Measurements from ENCODE around the gene LRRC41. TPM values are rescaled to one million over a fixed set of nuclear protein-coding genes. Genes with fewer than 3 reads are reported as not detected.
"Not testable (repeated sequence)": the region's sequence is repeated elsewhere in the genome, so short reads cannot be mapped to it uniquely, and the experiment has no call there.

Gene LRRC41
- polyA plus RNA-seq, 1 donor from 2014 or later = 52.9 TPM

DNA sequence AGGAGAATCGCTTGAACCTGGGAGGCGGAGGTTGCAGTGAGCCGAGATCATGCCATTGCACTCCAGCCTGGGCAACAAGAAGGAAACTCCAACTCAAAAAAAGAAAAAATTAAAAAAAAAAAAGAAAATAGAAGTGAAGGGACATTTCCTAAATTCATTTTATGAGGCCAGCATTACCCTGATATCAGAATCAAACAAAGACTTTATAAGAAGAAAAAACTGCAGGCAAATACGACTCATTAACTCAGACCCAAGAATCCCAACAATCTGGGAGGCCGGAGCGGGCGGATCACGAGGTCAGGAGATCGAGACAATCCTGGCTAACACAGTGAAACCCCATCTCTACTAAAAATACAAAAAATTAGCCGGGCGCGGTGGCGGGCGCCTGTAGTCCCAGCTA lies 34.0 kb upstream of the LRRC41 start:
- H3K36me3 ChIP-seq (ENCODE audit: insufficient read depth, low read length); H3K27me3 ChIP-seq (ENCODE audit: insufficient read depth, low read depth, low read length); H3K9me2 ChIP-seq (ENCODE audit: insufficient read depth, low read length); H3K79me2 ChIP-seq (replicated peaks; ENCODE audit: insufficient read depth, low read length); H3K9me3 ChIP-seq (ENCODE audit: low read length); H3K9ac ChIP-seq (ENCODE audit: low read length); H3K27ac ChIP-seq (ENCODE audit: low read length); H3F3A ChIP-seq (ENCODE audit: insufficient read depth, low read length, poor library complexity, severe bottlenecking); H3K4me3 ChIP-seq (ENCODE audit: low read length); H3K4me2 ChIP-seq (ENCODE audit: low read length); H4K20me1 ChIP-seq (ENCODE audit: insufficient read depth); H2AFZ ChIP-seq (ENCODE audit: low read depth, low read length): not testable (repeated sequence)

DNA sequence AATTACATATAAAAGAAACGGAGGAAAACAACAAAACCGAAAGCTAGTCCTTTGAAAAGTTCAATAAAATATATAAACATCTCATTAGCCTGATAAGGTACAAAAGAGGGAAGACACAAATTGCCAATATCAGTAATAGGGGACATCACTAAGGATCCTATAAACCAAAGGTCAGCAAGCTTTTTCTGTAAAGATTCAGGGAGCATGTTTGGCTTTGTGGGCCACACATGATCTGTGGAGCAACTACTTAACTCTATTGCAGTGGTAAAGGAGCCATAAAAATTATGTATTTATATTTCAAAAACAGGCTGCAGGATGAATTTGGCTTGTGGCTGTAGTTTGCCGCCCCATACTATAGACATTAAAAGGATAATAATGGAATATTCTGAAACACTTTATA lies 31.7 kb upstream of the LRRC41 start:
- Histone ChIP-seq H3K9me3 (ENCODE audit: low read length) (no peaks in the 10 kb centered on the region), H3K79me2 (replicated peaks; ENCODE audit: insufficient read depth, low read length) (no peaks in the 10 kb centered on the region), H3K9me2 (ENCODE audit: insufficient read depth, low read length) (no peaks in the 10 kb centered on the region), H3K9ac (ENCODE audit: low read length) (no peak overlapping the region), H3K4me3 (ENCODE audit: low read length) (no peak overlapping the region), H3K4me2 (ENCODE audit: low read length) (no peak overlapping the region), H4K20me1 (ENCODE audit: insufficient read depth) (no peaks in the 10 kb centered on the region), H2AFZ (ENCODE audit: low read depth, low read length) (no peak overlapping the region), H3K36me3 (ENCODE audit: insufficient read depth, low read length) (no peaks in the 10 kb centered on the region), H3K27me3 (ENCODE audit: insufficient read depth, low read depth, low read length) (no peaks in the 10 kb centered on the region), H3K27ac (ENCODE audit: low read length) (no peak overlapping the region), H3F3A (ENCODE audit: insufficient read depth, low read length, poor library complexity, severe bottlenecking) (no peaks in the 10 kb centered on the region)
- TF ChIP-seq, protein P1, sequence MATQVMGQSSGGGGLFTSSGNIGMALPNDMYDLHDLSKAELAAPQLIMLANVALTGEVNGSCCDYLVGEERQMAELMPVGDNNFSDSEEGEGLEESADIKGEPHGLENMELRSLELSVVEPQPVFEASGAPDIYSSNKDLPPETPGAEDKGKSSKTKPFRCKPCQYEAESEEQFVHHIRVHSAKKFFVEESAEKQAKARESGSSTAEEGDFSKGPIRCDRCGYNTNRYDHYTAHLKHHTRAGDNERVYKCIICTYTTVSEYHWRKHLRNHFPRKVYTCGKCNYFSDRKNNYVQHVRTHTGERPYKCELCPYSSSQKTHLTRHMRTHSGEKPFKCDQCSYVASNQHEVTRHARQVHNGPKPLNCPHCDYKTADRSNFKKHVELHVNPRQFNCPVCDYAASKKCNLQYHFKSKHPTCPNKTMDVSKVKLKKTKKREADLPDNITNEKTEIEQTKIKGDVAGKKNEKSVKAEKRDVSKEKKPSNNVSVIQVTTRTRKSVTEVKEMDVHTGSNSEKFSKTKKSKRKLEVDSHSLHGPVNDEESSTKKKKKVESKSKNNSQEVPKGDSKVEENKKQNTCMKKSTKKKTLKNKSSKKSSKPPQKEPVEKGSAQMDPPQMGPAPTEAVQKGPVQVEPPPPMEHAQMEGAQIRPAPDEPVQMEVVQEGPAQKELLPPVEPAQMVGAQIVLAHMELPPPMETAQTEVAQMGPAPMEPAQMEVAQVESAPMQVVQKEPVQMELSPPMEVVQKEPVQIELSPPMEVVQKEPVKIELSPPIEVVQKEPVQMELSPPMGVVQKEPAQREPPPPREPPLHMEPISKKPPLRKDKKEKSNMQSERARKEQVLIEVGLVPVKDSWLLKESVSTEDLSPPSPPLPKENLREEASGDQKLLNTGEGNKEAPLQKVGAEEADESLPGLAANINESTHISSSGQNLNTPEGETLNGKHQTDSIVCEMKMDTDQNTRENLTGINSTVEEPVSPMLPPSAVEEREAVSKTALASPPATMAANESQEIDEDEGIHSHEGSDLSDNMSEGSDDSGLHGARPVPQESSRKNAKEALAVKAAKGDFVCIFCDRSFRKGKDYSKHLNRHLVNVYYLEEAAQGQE (IDR thresholded peaks at IDR 0.05; ENCODE audit: borderline replicate concordance) = no peak
- no peak for TF ChIP-seq EP300 (conservative IDR thresholded peaks at IDR 0.05; ENCODE audit: poor library complexity, severe bottlenecking)
- no peak for TF ChIP-seq EZH2 (IDR thresholded peaks at IDR 0.05; ENCODE audit: borderline replicate concordance, insufficient read depth, low read length, poor library complexity, severe bottlenecking)
- TF ChIP-seq, protein P2, sequence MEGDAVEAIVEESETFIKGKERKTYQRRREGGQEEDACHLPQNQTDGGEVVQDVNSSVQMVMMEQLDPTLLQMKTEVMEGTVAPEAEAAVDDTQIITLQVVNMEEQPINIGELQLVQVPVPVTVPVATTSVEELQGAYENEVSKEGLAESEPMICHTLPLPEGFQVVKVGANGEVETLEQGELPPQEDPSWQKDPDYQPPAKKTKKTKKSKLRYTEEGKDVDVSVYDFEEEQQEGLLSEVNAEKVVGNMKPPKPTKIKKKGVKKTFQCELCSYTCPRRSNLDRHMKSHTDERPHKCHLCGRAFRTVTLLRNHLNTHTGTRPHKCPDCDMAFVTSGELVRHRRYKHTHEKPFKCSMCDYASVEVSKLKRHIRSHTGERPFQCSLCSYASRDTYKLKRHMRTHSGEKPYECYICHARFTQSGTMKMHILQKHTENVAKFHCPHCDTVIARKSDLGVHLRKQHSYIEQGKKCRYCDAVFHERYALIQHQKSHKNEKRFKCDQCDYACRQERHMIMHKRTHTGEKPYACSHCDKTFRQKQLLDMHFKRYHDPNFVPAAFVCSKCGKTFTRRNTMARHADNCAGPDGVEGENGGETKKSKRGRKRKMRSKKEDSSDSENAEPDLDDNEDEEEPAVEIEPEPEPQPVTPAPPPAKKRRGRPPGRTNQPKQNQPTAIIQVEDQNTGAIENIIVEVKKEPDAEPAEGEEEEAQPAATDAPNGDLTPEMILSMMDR (IDR thresholded peaks at IDR 0.05; ENCODE audit: poor library complexity, severe bottlenecking) = no peak

DNA sequence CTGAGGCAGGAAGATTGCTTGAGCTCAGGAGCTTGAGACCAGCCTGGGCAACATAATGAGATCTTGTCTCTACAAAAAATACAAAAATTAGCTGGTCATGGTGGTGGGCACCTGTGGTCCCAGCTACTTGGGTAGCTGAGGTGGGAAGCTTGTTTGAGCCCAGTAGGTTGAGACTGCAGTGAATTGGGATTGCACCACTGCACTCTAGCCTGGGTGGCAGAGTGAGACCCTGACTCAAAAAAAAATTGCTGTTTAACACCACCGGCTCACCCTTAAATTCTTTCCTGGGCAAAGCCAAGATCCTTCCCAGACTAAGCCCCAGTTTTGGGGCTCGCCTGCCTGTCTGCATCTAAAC lies 30.6 kb upstream of the LRRC41 start:
- no peaks in the 10 kb centered on the region for H3K36me3 ChIP-seq (ENCODE audit: insufficient read depth, low read length)
- H3K27me3 ChIP-seq (ENCODE audit: insufficient read depth, low read depth, low read length) = no peaks in the 10 kb centered on the region
- H4K20me1 ChIP-seq (ENCODE audit: insufficient read depth) = no peaks in the 10 kb centered on the region
- no peak overlapping the region for H3K4me2 ChIP-seq (ENCODE audit: low read length)
- H3K9ac ChIP-seq (ENCODE audit: low read length) = no peak overlapping the region
- H2AFZ ChIP-seq (ENCODE audit: low read depth, low read length) = no peak overlapping the region
- no peak overlapping the region for H3K4me3 ChIP-seq (ENCODE audit: low read length)
- no peaks in the 10 kb centered on the region for H3K79me2 ChIP-seq (replicated peaks; ENCODE audit: insufficient read depth, low read length)
- TF ChIP-seq EP300 (conservative IDR thresholded peaks at IDR 0.05; ENCODE audit: poor library complexity, severe bottlenecking) (no peak), SMC3 (conservative IDR thresholded peaks at IDR 0.05; ENCODE audit: poor library complexity) (no peak), MXI1 (conservative IDR thresholded peaks at IDR 0.05; ENCODE audit: poor library complexity, severe bottlenecking) (no peak), TAF1 (IDR thresholded peaks at IDR 0.05; ENCODE audit: low read depth) (no peak), EZH2 (IDR thresholded peaks at IDR 0.05; ENCODE audit: borderline replicate concordance, insufficient read depth, low read length, poor library complexity, severe bottlenecking) (no peak), RAD21 (conservative IDR thresholded peaks at IDR 0.05) (no peak), POLR2AphosphoS5 (IDR thresholded peaks at IDR 0.05) (no peak)
- TF ChIP-seq, protein P1 (IDR thresholded peaks at IDR 0.05; ENCODE audit: borderline replicate concordance) = no peak
- TF ChIP-seq, protein P2 (IDR thresholded peaks at IDR 0.05; ENCODE audit: poor library complexity, severe bottlenecking) = no peak
- no peaks in the 10 kb centered on the region for H3K9me3 ChIP-seq (ENCODE audit: low read length)
- no peaks in the 10 kb centered on the region for H3K9me2 ChIP-seq (ENCODE audit: insufficient read depth, low read length)
- no peaks in the 10 kb centered on the region for H3F3A ChIP-seq (ENCODE audit: insufficient read depth, low read length, poor library complexity, severe bottlenecking)
- no peak overlapping the region for H3K27ac ChIP-seq (ENCODE audit: low read length)

All from neural cell (in vitro differentiated cells).